ENCODE data around the gene PIK3CB. TPM values are rescaled to one million over a fixed set of nuclear protein-coding genes. Genes with fewer than 3 reads are reported as not detected.

The PIK3CB gene
- polyA plus RNA-seq, 1 of the 3 experiments (the other 2 are of a cell fraction): 6.8 TPM

Other genes starting within 250 kb of the PIK3CB start
- gene CEP70, start 240.7 kb downstream of the PIK3CB start, polyA plus RNA-seq (2012; rRNA removed): 3.7 and 4.0 TPM in 2 replicates
- 3.0 and 3.1 TPM in 2 replicates for gene FAIM, start 226.2 kb downstream of the PIK3CB start, polyA plus RNA-seq (2012; rRNA removed)
- not detected in 2 replicates for gene FOXL2, start 112.2 kb upstream of the PIK3CB start, polyA plus RNA-seq (2012; rRNA removed)
- gene FOXL2NB, start 112.3 kb upstream of the PIK3CB start, polyA plus RNA-seq (2012; rRNA removed): not detected in 2 replicates
- gene PRR23A, start 171.3 kb upstream of the PIK3CB start, polyA plus RNA-seq (2012; rRNA removed): not detected in 2 replicates
- gene PRR23B, start 186.0 kb upstream of the PIK3CB start, polyA plus RNA-seq (2012; rRNA removed): not detected in 2 replicates
- not detected in 2 replicates for gene PRR23C, start 210.0 kb upstream of the PIK3CB start, polyA plus RNA-seq (2012; rRNA removed)